ENCODE measurements around the gene RAB11FIP2.

RAB11FIP2 gene

GRCh38 chr10:118033905-118034304 lies 12.8 kb downstream of the RAB11FIP2 start:
- FAIRE-seq, result no peak

- no peak for FAIRE-seq
Measured at GRCh38 chr10:118032564-118032963, 14.2 kb downstream of the RAB11FIP2 start.

- no peak for FAIRE-seq
Measured at GRCh38 chr10:118031351-118032075, 15.2 kb downstream of the RAB11FIP2 start.

GRCh38 chr10:118028619-118029018 lies 18.1 kb downstream of the RAB11FIP2 start:
- no peak for FAIRE-seq

- FAIRE-seq, result no peak
Measured at GRCh38 chr10:118027397-118027796, 19.3 kb downstream of the RAB11FIP2 start.

GRCh38 chr10:118026936-118027335 lies 19.8 kb downstream of the RAB11FIP2 start:
- FAIRE-seq, result no peak

GRCh38 chr10:118020365-118020764 lies 26.4 kb downstream of the RAB11FIP2 start:
- FAIRE-seq, result no peak

GRCh38 chr10:118017850-118018249 lies 28.9 kb downstream of the RAB11FIP2 start:
- FAIRE-seq, result no peak

GRCh38 chr10:118017071-118017740 lies 29.5 kb downstream of the RAB11FIP2 start:
- FAIRE-seq, result no peak

GRCh38 chr10:118012952-118013525 lies 33.7 kb downstream of the RAB11FIP2 start:
- no peak for FAIRE-seq

GRCh38 chr10:118007773-118008172 lies 39.0 kb downstream of the RAB11FIP2 start:
- no peak for FAIRE-seq

GRCh38 chr10:118003126-118003525 lies 43.6 kb downstream of the RAB11FIP2 start:
- no peak for FAIRE-seq

GRCh38 chr10:118002581-118002980 lies 44.2 kb downstream of the RAB11FIP2 start:
- FAIRE-seq, result no peak

- no peak for FAIRE-seq
Measured at GRCh38 chr10:117997673-117998072, 49.1 kb downstream of the RAB11FIP2 start.

GRCh38 chr10:117996709-117997108 lies 50.0 kb downstream of the RAB11FIP2 start:
- no peak for FAIRE-seq

GRCh38 chr10:117994771-117995170 lies 52.0 kb downstream of the RAB11FIP2 start:
- no peak for FAIRE-seq

- FAIRE-seq, result no peak
Measured at GRCh38 chr10:117993166-117993565, 53.6 kb downstream of the RAB11FIP2 start.

- FAIRE-seq, result no peak
Measured at GRCh38 chr10:117991701-117992100, 55.0 kb downstream of the RAB11FIP2 start.

GRCh38 chr10:117989962-117990361 lies 56.8 kb downstream of the RAB11FIP2 start:
- no peak for FAIRE-seq

GRCh38 chr10:117988814-117989213 lies 57.9 kb downstream of the RAB11FIP2 start:
- no peak for FAIRE-seq

- FAIRE-seq, result no peak
Measured at GRCh38 chr10:117987244-117987909, 59.4 kb downstream of the RAB11FIP2 start.

GRCh38 chr10:117983961-117984360 lies 62.8 kb downstream of the RAB11FIP2 start:
- FAIRE-seq, result no peak
